B cell (primary cell): ENCODE results near the gene IPCEF1. TPM values are rescaled to one million over a fixed set of nuclear protein-coding genes. Genes with fewer than 3 reads are reported as not detected.

Experiments used
- ATAC-seq: fragments of 200-7000 bp; cut with Tn5 transposase; one replicate; pipeline ENCODE4 v1.10.0; 2021; ENCODE audit warnings: low read depth, mild to moderate bottlenecking, moderate number of reproducible peaks, moderate library complexity
- CTCF ChIA-PET: fragments of 350-600 bp; sonication (Branson Sonifier 250); formaldehyde crosslinking; loops from one replicate; lab custom pipeline; 2021; ENCODE audit warnings: antibody characterized with exemption, inconsistent platforms; lab: Charles Lee
- POLR2A ChIA-PET: fragments of 350-600 bp; sonication (Branson Sonifier 250); formaldehyde crosslinking; loops from one replicate; lab custom pipeline; 2021; ENCODE audit warnings: antibody characterized with exemption; lab: Charles Lee
- DNase-seq: peaks from one replicate; pipeline ENCODE4 v3.0.0; 2013
- H2AFZ ChIP-seq: 2 replicates; pipeline ENCODE4 v1.6.1; 2012; ENCODE audit warnings: mild to moderate bottlenecking, low read depth, low read length; ENCODE audit not compliant: insufficient read depth, poor library complexity, severe bottlenecking
- H3K27ac ChIP-seq, 2 donors: 1 replicate in 1 of 2; 2 replicates in 1 of 2; pipeline ENCODE4 v1.5.1; 2012 to 2013; ENCODE audit warnings: low read length in 2 of 2, mild to moderate bottlenecking in 2 of 2, moderate library complexity in 1 of 2
- H3K27me3 ChIP-seq, 4 experiments: fragments of 200-600 bp in 1 of 4; sonication (generic) in 1 of 4; replicated peaks in 1 of 4; 1 replicate in 2 of 4; 2 replicates in 2 of 4; pipeline versions ENCODE4 v1.6.1 to v1.7.0; 2013 to 2016; ENCODE audit warnings: low read length in 3 of 4, mild to moderate bottlenecking in 2 of 4, mixed read lengths in 1 of 4, moderate library complexity in 1 of 4; ENCODE audit not compliant: insufficient read depth in 4 of 4, control insufficient read depth in 3 of 4; ENCODE audit errors: control extremely low read depth in 1 of 4
- H3K36me3 ChIP-seq, 2 experiments: replicated peaks in 1 of 2; 1 replicate in 1 of 2; 2 replicates in 1 of 2; pipeline versions ENCODE4 v1.6.1 to v1.7.1; 2013; ENCODE audit warnings: low read length in 1 of 2; ENCODE audit not compliant: insufficient read depth in 2 of 2, control insufficient read depth in 1 of 2; ENCODE audit errors: control extremely low read depth in 1 of 2, extremely low read depth in 1 of 2
- H3K4me1 ChIP-seq, 2 donors: fragments of 200-600 bp in 1 of 2; sonication (generic) in 1 of 2; 1 replicate in 1 of 2; 2 replicates in 1 of 2; pipeline versions ENCODE4 v1.5.1 to v1.6.1; 2013 to 2017; ENCODE audit warnings: low read length in 2 of 2; ENCODE audit not compliant: control insufficient read depth in 2 of 2, insufficient read depth in 2 of 2
- H3K4me2 ChIP-seq: replicated peaks from 2 replicates; pipeline ENCODE3; 2012; ENCODE audit warnings: mild to moderate bottlenecking, low read depth, low read length; ENCODE audit not compliant: poor library complexity, severe bottlenecking
- H3K4me3 ChIP-seq, 5 experiments: fragments of 200-600 bp in 1 of 5; sonication (generic) in 1 of 5; 1 replicate in 3 of 5; 2 replicates in 2 of 5; pipeline versions ENCODE4 v1.5.1 to v1.7.0; 2011 to 2016; ENCODE audit warnings: low read length in 4 of 5, mild to moderate bottlenecking in 4 of 5, low read depth in 2 of 5, control low read depth in 1 of 5, moderate library complexity in 1 of 5; ENCODE audit not compliant: insufficient read depth in 1 of 5; ENCODE audit errors: control extremely low read depth in 1 of 5, extremely low read depth in 1 of 5
- H3K79me2 ChIP-seq: fragments of 200-600 bp; sonication (generic); one replicate; pipeline ENCODE4 v1.6.0; 2016; ENCODE audit warnings: low read length; ENCODE audit not compliant: control insufficient read depth, insufficient read depth
- H3K9ac ChIP-seq: fragments of 200-600 bp; sonication (generic); 2 replicates; pipeline ENCODE4 v1.6.1; 2017; ENCODE audit warnings: mild to moderate bottlenecking, low read length, moderate library complexity
- H3K9me3 ChIP-seq, 3 donors: one replicate each; pipeline versions ENCODE4 v1.6.1 to v1.7.1; 2013; ENCODE audit warnings: low read length in 2 of 3; ENCODE audit not compliant: control insufficient read depth in 2 of 3, insufficient read depth in 1 of 3; ENCODE audit errors: control extremely low read depth in 1 of 3
- H4K20me1 ChIP-seq: 2 replicates; pipeline ENCODE4 v1.6.0; 2012; ENCODE audit warnings: mild to moderate bottlenecking, low read length; ENCODE audit not compliant: insufficient read depth, control insufficient read depth, poor library complexity, severe bottlenecking
- H3K27ac Mint-ChIP-seq: one replicate; pipeline ENCODE4 v1.8.0; 2021; ENCODE audit warnings: mixed read lengths
- H3K27me3 Mint-ChIP-seq: one replicate; pipeline ENCODE4 v1.8.0; 2021; ENCODE audit warnings: mixed read lengths
- H3K4me1 Mint-ChIP-seq: one replicate; pipeline ENCODE4 v1.8.0; 2021; ENCODE audit warnings: mixed read lengths
- H3K4me3 Mint-ChIP-seq: one replicate; pipeline ENCODE4 v1.8.0; 2021; ENCODE audit warnings: mixed read lengths
- H3K9me3 Mint-ChIP-seq: one replicate; pipeline ENCODE4 v1.8.0; 2022; ENCODE audit warnings: mixed read lengths; ENCODE audit not compliant: insufficient read depth
- EZH2 ChIP-seq: IDR thresholded peaks from 2 replicates; pipeline ENCODE4 v1.6.1; 2012; ENCODE audit warnings: borderline replicate concordance, low read depth, mild to moderate bottlenecking, moderate library complexity, low read length; ENCODE audit not compliant: insufficient read depth, poor library complexity, severe bottlenecking
- WGBS: methylation state at CpG from one replicate; pipeline ENCODE4 v1.1.5; 2013; ENCODE audit warnings: missing lambda C conversion rate; ENCODE audit not compliant: insufficient coverage; 5-methylcytosine and 5-hydroxymethylcytosine counted together
- intact Hi-C: fragments of 100-400 bp; cut with micrococcal nuclease; formaldehyde crosslinking; loops from one replicate; pipeline ENCODE4 v1.10.0; 2022
- polyA plus RNA-seq: library from polyadenylated mRNA; depleted of rRNA; stranded (reverse); fragments of >200 nt; gene quantifications from 2 replicates; pipeline ENCODE4 v1.2.3, GENCODE V29; 2012
- total RNA-seq, 2 donors: library from RNA; stranded (reverse); fragments of 120-200 nt in 1 of 2; gene quantifications; 1 replicate in 1 of 2; 2 replicates in 1 of 2; pipeline versions ENCODE4 v1.2.3 to v1.2.4, GENCODE V29; 2013 to 2022
- TF ChIP-seq, protein P1 (sequence below): fragments of 200-600 bp; IDR thresholded peaks from one replicate; pipeline ENCODE4 v1.8.0; 2022; ENCODE audit warnings: antibody characterized with exemption, mild to moderate bottlenecking

The IPCEF1 gene
- total and polyA plus RNA-seq, 2 donors (not counting 1 experiment from before 2014, with no cell fraction given): 0.22 to 0.94 TPM

DNA sequence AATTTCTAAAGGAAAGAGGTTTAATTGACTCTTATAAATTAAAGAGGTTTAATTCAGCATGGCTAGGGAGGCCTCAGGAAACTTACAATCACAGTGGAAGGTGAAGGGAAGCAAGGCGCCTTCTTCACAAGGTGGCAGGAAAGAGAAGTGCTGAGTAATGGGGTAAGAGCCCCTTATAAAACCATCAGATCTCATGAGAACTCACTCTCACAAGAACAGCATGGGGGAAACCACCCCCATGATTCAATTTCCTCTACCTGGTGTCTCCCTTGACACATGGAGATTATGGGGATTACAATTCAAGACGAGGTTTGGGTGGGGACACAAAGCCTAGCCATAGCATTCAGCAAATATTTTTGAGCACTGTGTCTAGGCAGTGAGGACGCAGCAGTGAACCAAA is 3.9 kb upstream of the IPCEF1 start:
- Histone ChIP-seq H4K20me1 (no peaks in the 10 kb centered on the region), H3K4me1 (peaks cover 16 to 21% of the 10 kb centered on the region in 2 donors), H3K27ac (no peak overlapping the region), H3K9me3 (no peaks in the 10 kb centered on the region), H3K9ac (no peak overlapping the region), H3K4me3 (no peak overlapping the region), H3K27me3 (peaks cover 0 to 4% (median 0%) of the 10 kb centered on the region in 4 experiments), H2AFZ (no peak overlapping the region), H3K36me3 (no peaks in the 10 kb centered on the region), H3K79me2 (no peaks in the 10 kb centered on the region), H3K4me2 (no peak overlapping the region)
- Mint-ChIP-seq H3K4me3 (no peak overlapping the region), H3K9me3 (no peaks in the 10 kb centered on the region), H3K27me3 (peaks cover 14% of the 10 kb centered on the region), H3K27ac (no peak overlapping the region), H3K4me1 (peaks cover 20% of the 10 kb centered on the region)
- ChIA-PET POLR2A (no interaction called here), CTCF (no interaction called here)
- TF ChIP-seq, protein P1, sequence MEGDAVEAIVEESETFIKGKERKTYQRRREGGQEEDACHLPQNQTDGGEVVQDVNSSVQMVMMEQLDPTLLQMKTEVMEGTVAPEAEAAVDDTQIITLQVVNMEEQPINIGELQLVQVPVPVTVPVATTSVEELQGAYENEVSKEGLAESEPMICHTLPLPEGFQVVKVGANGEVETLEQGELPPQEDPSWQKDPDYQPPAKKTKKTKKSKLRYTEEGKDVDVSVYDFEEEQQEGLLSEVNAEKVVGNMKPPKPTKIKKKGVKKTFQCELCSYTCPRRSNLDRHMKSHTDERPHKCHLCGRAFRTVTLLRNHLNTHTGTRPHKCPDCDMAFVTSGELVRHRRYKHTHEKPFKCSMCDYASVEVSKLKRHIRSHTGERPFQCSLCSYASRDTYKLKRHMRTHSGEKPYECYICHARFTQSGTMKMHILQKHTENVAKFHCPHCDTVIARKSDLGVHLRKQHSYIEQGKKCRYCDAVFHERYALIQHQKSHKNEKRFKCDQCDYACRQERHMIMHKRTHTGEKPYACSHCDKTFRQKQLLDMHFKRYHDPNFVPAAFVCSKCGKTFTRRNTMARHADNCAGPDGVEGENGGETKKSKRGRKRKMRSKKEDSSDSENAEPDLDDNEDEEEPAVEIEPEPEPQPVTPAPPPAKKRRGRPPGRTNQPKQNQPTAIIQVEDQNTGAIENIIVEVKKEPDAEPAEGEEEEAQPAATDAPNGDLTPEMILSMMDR: no peak
- TF ChIP-seq EZH2: no peak
- no CpG with 5 or more reads among the region's 3 CpGs for WGBS
- DNase-seq (no peak), ATAC-seq (no peak)
- intact Hi-C loops: no loop called here

DNA sequence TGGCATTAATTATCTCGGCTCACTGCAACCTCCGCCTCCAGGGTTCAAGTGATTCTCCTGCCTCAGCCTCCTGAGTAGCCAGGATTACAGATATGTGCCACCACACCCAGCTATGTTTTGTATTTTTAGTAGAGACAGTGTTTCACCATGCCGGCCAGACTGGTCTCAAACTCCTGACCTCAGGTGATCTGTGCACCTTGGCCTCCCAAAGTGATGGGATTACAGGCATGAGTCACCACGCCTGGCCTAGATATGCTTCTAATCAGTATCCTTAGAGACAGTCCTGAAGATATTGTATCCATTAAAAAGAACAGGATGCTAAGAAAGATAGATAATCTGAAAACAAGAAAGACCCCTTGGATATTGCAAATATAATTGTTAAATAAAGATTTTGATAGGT is 3.1 kb upstream of the IPCEF1 start:
- peaks cover 0 to 4% (median 0%) of the 10 kb centered on the region in 4 experiments for H3K27me3 ChIP-seq
- no peak overlapping the region for H3K4me3 Mint-ChIP-seq
- H3K4me3 ChIP-seq: no peak overlapping the region
- H3K79me2 ChIP-seq: no peaks in the 10 kb centered on the region
- ATAC-seq (no peak), DNase-seq (no peak)
- H3K9me3 Mint-ChIP-seq: no peaks in the 10 kb centered on the region
- no peak overlapping the region for H3K9ac ChIP-seq
- H3K27ac ChIP-seq: no peak overlapping the region
- H3K27me3 Mint-ChIP-seq: peaks cover 14% of the 10 kb centered on the region
- H2AFZ ChIP-seq: no peak overlapping the region
- 81% methylated on average over 3 of the region's 4 CpGs for WGBS
- H4K20me1 ChIP-seq: no peaks in the 10 kb centered on the region
- H3K4me1 Mint-ChIP-seq: peaks cover 23% of the 10 kb centered on the region
- H3K4me1 ChIP-seq: peaks cover 21 to 27% of the 10 kb centered on the region in 2 donors
- POLR2A ChIA-PET: no interaction called here
- intact Hi-C loops: loop anchor here (5.0 kb wide), 1 partner anchor 52 kb away; no protein-coding TSS in a partner anchor
- no peaks in the 10 kb centered on the region for H3K36me3 ChIP-seq
- TF ChIP-seq EZH2: no peak
- TF ChIP-seq, protein P1: no peak
- no peaks in the 10 kb centered on the region for H3K9me3 ChIP-seq
- CTCF ChIA-PET: no interaction called here
- no peak overlapping the region for H3K4me2 ChIP-seq
- H3K27ac Mint-ChIP-seq: no peak overlapping the region
